Cardiac fibroblast (primary cell): ENCODE data around the gene DFFA.
A peak's percentile ranks its signal among the peaks of the same experiment; 100 is the strongest.

ENCODE experiments used
- DNase-seq, 2 donors: peaks; one replicate each; pipeline versions ENCODE4 v3.0.0 to v3.0.0-alpha.2; 2010; ENCODE audit warnings: low read depth in 2 of 2
- H3K4me3 ChIP-seq, 2 donors: replicated peaks in 1 of 2; 1 replicate in 1 of 2; 2 replicates in 1 of 2; pipeline ENCODE4 v1.5.1; 2011; ENCODE audit warnings: low read depth in 2 of 2, low read length in 2 of 2, mild to moderate bottlenecking in 2 of 2, moderate library complexity in 1 of 2
- CTCF ChIP-seq: IDR thresholded peaks from one replicate; pipeline ENCODE4 v1.5.1; 2011; ENCODE audit warnings: low read depth, mild to moderate bottlenecking, low read length, inconsistent platforms

Gene DFFA

GRCh38 chr1:10472220-10473144 is at the start of gene DFFA:
Gene DFFA, minus strand, starts transcription at chr1:10472529. Its CDS starts 71 bp downstream, at chr1:10472458.
- DNase-seq, result peak; percentile 96 to 97
- H3K4me3 ChIP-seq, result peak within 1 kb of the TSS; percentile 78 to 86
- no peak for TF ChIP-seq CTCF

GRCh38 chr1:10521537-10522157 is 49.3 kb upstream of the DFFA start:
- no peak overlapping the region for H3K4me3 ChIP-seq
- DNase-seq, result no peak
- TF ChIP-seq CTCF, result no peak

- DNase-seq, result no peak
- TF ChIP-seq CTCF, result no peak
- H3K4me3 ChIP-seq, result no peak overlapping the region
Measured at GRCh38 chr1:10520952-10521351, 48.6 kb upstream of the DFFA start.

- TF ChIP-seq CTCF, result no peak
- no peak for DNase-seq
- no peak overlapping the region for H3K4me3 ChIP-seq
Measured at GRCh38 chr1:10520497-10520896, 48.2 kb upstream of the DFFA start.

GRCh38 chr1:10519016-10519417 is 46.7 kb upstream of the DFFA start:
- no peak overlapping the region for H3K4me3 ChIP-seq
- no peak for TF ChIP-seq CTCF
- DNase-seq, result no peak

GRCh38 chr1:10517677-10517982 is 45.3 kb upstream of the DFFA start:
- no peak for TF ChIP-seq CTCF
- DNase-seq, result no peak
- H3K4me3 ChIP-seq, result no peak overlapping the region
